CD4-positive, alpha-beta T cell treated with Interferon gamma for 1 hour (primary cell): ENCODE measurements around the gene KRTAP4-3.
"Not testable (repeated sequence)": the region's sequence is repeated elsewhere in the genome, so short reads cannot be mapped to it uniquely, and the experiment has no call there.

Experiments
- DNase-seq: peaks from one replicate; pipeline ENCODE4 v3.0.0-alpha.2; 2020

The KRTAP4-3 gene

GRCh38 chr17:41168121-41168520, at the start of gene KRTAP4-3:
Gene KRTAP4-3 (minus strand): TSS chr17:41168221. CDS start chr17:41168172, 49 bp downstream.
- no peak for DNase-seq

- DNase-seq, result no peak
These were observed 47.7 kb upstream of the KRTAP4-3 start for GRCh38 chr17:41215681-41216080.

- no peak for DNase-seq
These were observed 44.6 kb upstream of the KRTAP4-3 start for GRCh38 chr17:41212524-41213169.

- no peak for DNase-seq
These were observed 43.9 kb upstream of the KRTAP4-3 start for GRCh38 chr17:41211845-41212466.

GRCh38 chr17:41199421-41200078, 31.5 kb upstream of the KRTAP4-3 start:
- no peak for DNase-seq

GRCh38 chr17:41196068-41196467, 28.0 kb upstream of the KRTAP4-3 start:
- DNase-seq, result no peak

- DNase-seq, result no peak
These were observed 22.3 kb upstream of the KRTAP4-3 start for GRCh38 chr17:41190328-41190727.

GRCh38 chr17:41189837-41190318, 21.9 kb upstream of the KRTAP4-3 start, which contains the start of gene KRTAP9-1:
Gene KRTAP9-1 (plus strand): TSS chr17:41189887. CDS start chr17:41189887, 0 bp downstream.
- DNase-seq, result not testable (repeated sequence)

- DNase-seq, result no peak
These were observed 18.9 kb upstream of the KRTAP4-3 start for GRCh38 chr17:41186872-41187271.

GRCh38 chr17:41185001-41185400, 17.0 kb upstream of the KRTAP4-3 start:
- no peak for DNase-seq

- no peak for DNase-seq
These were observed 16.5 kb upstream of the KRTAP4-3 start, which contains the start of gene KRTAP4-1 for GRCh38 chr17:41184480-41184961. Gene KRTAP4-1 (minus strand): TSS chr17:41184911. CDS start chr17:41184854, 57 bp downstream.

- no peak for DNase-seq
These were observed 11.0 kb upstream of the KRTAP4-3 start for GRCh38 chr17:41178843-41179616.

- no peak for DNase-seq
These were observed 10.3 kb upstream of the KRTAP4-3 start for GRCh38 chr17:41178341-41178740.

GRCh38 chr17:41177727-41178271, 9.8 kb upstream of the KRTAP4-3 start, which contains the start of gene KRTAP4-2:
Gene KRTAP4-2 (minus strand): TSS chr17:41178221. CDS start chr17:41178164, 57 bp downstream.
- DNase-seq, result no peak

- DNase-seq, result no peak
These were observed 8.8 kb upstream of the KRTAP4-3 start for GRCh38 chr17:41176744-41177387.

GRCh38 chr17:41171886-41172285, 3.9 kb upstream of the KRTAP4-3 start:
- no peak for DNase-seq

- DNase-seq, result no peak
These were observed 460 bp downstream of the KRTAP4-3 start for GRCh38 chr17:41167561-41167960.

- no peak for DNase-seq
These were observed 4.2 kb downstream of the KRTAP4-3 start for GRCh38 chr17:41163828-41164227.

- DNase-seq, result no peak
These were observed 7.4 kb downstream of the KRTAP4-3 start, which contains the start of gene KRTAP4-4 for GRCh38 chr17:41160648-41161047. Gene KRTAP4-4 (minus strand): TSS chr17:41160748. CDS start chr17:41160691, 57 bp downstream.

GRCh38 chr17:41160190-41160589, 7.8 kb downstream of the KRTAP4-3 start:
- DNase-seq, result not testable (repeated sequence)

GRCh38 chr17:41153856-41154255, 14.2 kb downstream of the KRTAP4-3 start:
- DNase-seq, result no peak

- no peak for DNase-seq
These were observed 16.5 kb downstream of the KRTAP4-3 start for GRCh38 chr17:41151525-41151924.
